Nephron progenitor cell (in vitro differentiated cells): Measurements from ENCODE around the gene NETO1.

ENCODE experiments used
- DNase-seq: peaks from one replicate; pipeline ENCODE4 v3.0.0; 2021
- H3K27ac Mint-ChIP-seq: 2 replicates; pipeline ENCODE4 v1.8.0; 2021; ENCODE audit warnings: mild to moderate bottlenecking, moderate library complexity, mixed read lengths
- H3K27me3 Mint-ChIP-seq: 2 replicates; pipeline ENCODE4 v1.8.0; 2021; ENCODE audit warnings: mild to moderate bottlenecking, low read depth, mixed read lengths; ENCODE audit not compliant: poor library complexity
- H3K36me3 Mint-ChIP-seq: 2 replicates; pipeline ENCODE4 v1.8.0; 2021; ENCODE audit warnings: low read depth, mixed read lengths
- H3K4me1 Mint-ChIP-seq: 2 replicates; pipeline ENCODE4 v1.8.0; 2021; ENCODE audit warnings: mixed read lengths
- H3K4me3 Mint-ChIP-seq: 2 replicates; pipeline ENCODE4 v1.8.0; 2021; ENCODE audit warnings: mild to moderate bottlenecking, moderate library complexity, mixed read lengths
- H3K9me3 Mint-ChIP-seq: 2 replicates; pipeline ENCODE4 v1.8.0; 2021; ENCODE audit warnings: mild to moderate bottlenecking, moderate library complexity, mixed read lengths
- CTCF ChIP-seq: fragments of 200-600 bp; sonication (generic); IDR thresholded peaks from 2 replicates; pipeline ENCODE4 v1.5.0; 2021; ENCODE audit warnings: antibody characterized with exemption

NETO1 gene

GRCh38 chr18:72895548-72895947 is 27.8 kb upstream of the NETO1 start:
- Mint-ChIP-seq H3K27me3 (no peaks in the 10 kb centered on the region), H3K27ac (no peak overlapping the region), H3K36me3 (no peaks in the 10 kb centered on the region), H3K9me3 (no peaks in the 10 kb centered on the region), H3K4me1 (peaks cover 5% of the 10 kb centered on the region), H3K4me3 (no peak overlapping the region)
- TF ChIP-seq CTCF = no peak
- no peak for DNase-seq

- Mint-ChIP-seq H3K4me1 (no peaks in the 10 kb centered on the region), H3K27ac (no peak overlapping the region), H3K27me3 (peaks cover 7% of the 10 kb centered on the region), H3K4me3 (no peak overlapping the region), H3K36me3 (no peaks in the 10 kb centered on the region), H3K9me3 (peaks cover 9% of the 10 kb centered on the region)
- TF ChIP-seq CTCF = no peak
- no peak for DNase-seq
Observed at GRCh38 chr18:72878561-72878960, 10.8 kb upstream of the NETO1 start.

- H3K4me3 Mint-ChIP-seq = no peak overlapping the region
- no peaks in the 10 kb centered on the region for H3K4me1 Mint-ChIP-seq
- H3K27ac Mint-ChIP-seq = no peak overlapping the region
- no peak for DNase-seq
- no peak for TF ChIP-seq CTCF
- no peaks in the 10 kb centered on the region for H3K36me3 Mint-ChIP-seq
- peaks cover 7% of the 10 kb centered on the region for H3K27me3 Mint-ChIP-seq
- peaks cover 5% of the 10 kb centered on the region for H3K9me3 Mint-ChIP-seq
Observed at GRCh38 chr18:72878143-72878542, 10.4 kb upstream of the NETO1 start.

- Mint-ChIP-seq H3K27me3 (peaks cover 55% of the 10 kb centered on the region), H3K4me1 (peaks cover 21% of the 10 kb centered on the region)
- TF ChIP-seq CTCF = no peak
Observed at GRCh38 chr18:72871091-72871490, 3.3 kb upstream of the NETO1 start.

GRCh38 chr18:72869226-72870185 is 1.7 kb upstream of the NETO1 start:
- Mint-ChIP-seq H3K36me3 (no peaks in the 10 kb centered on the region), H3K9me3 (no peaks in the 10 kb centered on the region), H3K27me3 (peaks cover 71% of the 10 kb centered on the region), H3K4me1 (peaks cover 29% of the 10 kb centered on the region), H3K4me3 (peak overlapping the region; percentile 82), H3K27ac (no peak overlapping the region)
- TF ChIP-seq CTCF = no peak
- peak; percentile 16 for DNase-seq

More at GRCh38 chr18:72871091-72871490, 3.3 kb upstream of the NETO1 start:
- no peak for DNase-seq
- Mint-ChIP-seq H3K4me3 (no peak overlapping the region), H3K9me3 (no peaks in the 10 kb centered on the region), H3K36me3 (no peaks in the 10 kb centered on the region), H3K27ac (no peak overlapping the region)
